ENCODE measurements around the gene MYADML2.
"Not testable (repeated sequence)": the region's sequence is repeated elsewhere in the genome, so short reads cannot be mapped to it uniquely, and the experiment has no call there.

Gene MYADML2

GRCh38 chr17:81947189-81947588, at the start of gene MYADML2:
Gene MYADML2, minus strand, starts transcription at chr17:81947233. Its CDS starts 5,492 bp downstream, at chr17:81941741.
- DNase-seq = no peak

- DNase-seq = no peak
These were observed 49.3 kb upstream of the MYADML2 start for GRCh38 chr17:81996232-81996756.

GRCh38 chr17:81995463-81996231, 48.6 kb upstream of the MYADML2 start:
- no peak for DNase-seq

- no peak for DNase-seq
These were observed 47.8 kb upstream of the MYADML2 start for GRCh38 chr17:81994593-81995462.

- no peak for DNase-seq
These were observed 46.9 kb upstream of the MYADML2 start for GRCh38 chr17:81993729-81994592.

GRCh38 chr17:81992306-81993102, 45.5 kb upstream of the MYADML2 start:
- no peak for DNase-seq

GRCh38 chr17:81991684-81992305, 44.8 kb upstream of the MYADML2 start:
- DNase-seq = no peak

GRCh38 chr17:81990836-81991683, 44.0 kb upstream of the MYADML2 start:
- no peak for DNase-seq

- DNase-seq = no peak
These were observed 40.2 kb upstream of the MYADML2 start for GRCh38 chr17:81987161-81987770.

GRCh38 chr17:81986606-81987005, 39.6 kb upstream of the MYADML2 start:
- DNase-seq = no peak

- no peak for DNase-seq
These were observed 37.9 kb upstream of the MYADML2 start for GRCh38 chr17:81984773-81985410.

GRCh38 chr17:81983639-81984373, 36.8 kb upstream of the MYADML2 start:
- no peak for DNase-seq

- DNase-seq = no peak
These were observed 36.1 kb upstream of the MYADML2 start for GRCh38 chr17:81983011-81983638.

GRCh38 chr17:81981511-81981910, 34.5 kb upstream of the MYADML2 start:
- DNase-seq = not testable (repeated sequence)

- no peak for DNase-seq
These were observed 33.8 kb upstream of the MYADML2 start for GRCh38 chr17:81980707-81981343.

GRCh38 chr17:81980122-81980521, 33.1 kb upstream of the MYADML2 start:
- no peak for DNase-seq

GRCh38 chr17:81978524-81979298, 31.7 kb upstream of the MYADML2 start:
- DNase-seq = no peak

All from stimulated activated CD4-positive, alpha-beta T cell treated with anti-CD3 and anti-CD28 coated beads, Interleukin-15, amount 100 ng/mL, for 24 hours (primary cell).